NCI-H2107 treated with DMSO at 0.1 percent for 48 hours (cell line): ENCODE measurements around the gene UGT1A7.

ENCODE experiments used
- DNase-seq: peaks from one replicate; lab custom pipeline; 2025; ENCODE audit not compliant: unreplicated experiment; lab: John Stamatoyannopoulos, UW

UGT1A7 gene

GRCh38 chr2:233758141-233758540 lies 76.4 kb downstream of the UGT1A7 start:
- DNase-seq, result no peak

- DNase-seq, result no peak
Measured at GRCh38 chr2:233758849-233759248, 77.1 kb downstream of the UGT1A7 start.

- no peak for DNase-seq
Measured at GRCh38 chr2:233760043-233760442, 78.3 kb downstream of the UGT1A7 start, which contains the start of gene UGT1A1. UGT1A1 (plus strand) TSS chr2:233760270; CDS start chr2:233760288, 18 bp downstream.

GRCh38 chr2:233761040-233761769 lies 79.5 kb downstream of the UGT1A7 start:
- DNase-seq, result no peak

- DNase-seq, result no peak
Measured at GRCh38 chr2:233764264-233764663, 82.6 kb downstream of the UGT1A7 start.

- no peak for DNase-seq
Measured at GRCh38 chr2:233764761-233765160, 83.1 kb downstream of the UGT1A7 start.

GRCh38 chr2:233766416-233766815 lies 84.7 kb downstream of the UGT1A7 start:
- DNase-seq, result no peak

- DNase-seq, result no peak
Measured at GRCh38 chr2:233768076-233768475, 86.4 kb downstream of the UGT1A7 start.

- DNase-seq, result no peak
Measured at GRCh38 chr2:233769260-233769659, 87.6 kb downstream of the UGT1A7 start.

- no peak for DNase-seq
Measured at GRCh38 chr2:233772153-233772552, 90.5 kb downstream of the UGT1A7 start.

GRCh38 chr2:233772583-233772982 lies 90.9 kb downstream of the UGT1A7 start:
- DNase-seq, result no peak

GRCh38 chr2:233773854-233774253 lies 92.2 kb downstream of the UGT1A7 start:
- no peak for DNase-seq

- DNase-seq, result no peak
Measured at GRCh38 chr2:233775414-233775813, 93.7 kb downstream of the UGT1A7 start.

GRCh38 chr2:233778030-233778429 lies 96.3 kb downstream of the UGT1A7 start, which contains the start of gene MROH2A:
MROH2A (plus strand) TSS chr2:233778330; CDS start chr2:233779359, 1,029 bp downstream.
- DNase-seq, result no peak

GRCh38 chr2:233779722-233780121 lies 98.0 kb downstream of the UGT1A7 start:
- no peak for DNase-seq

- DNase-seq, result no peak
Measured at GRCh38 chr2:233780771-233781170, 99.1 kb downstream of the UGT1A7 start.

GRCh38 chr2:233789554-233789953 lies 107.9 kb downstream of the UGT1A7 start:
- DNase-seq, result no peak

- no peak for DNase-seq
Measured at GRCh38 chr2:233791151-233791882, 109.6 kb downstream of the UGT1A7 start.

GRCh38 chr2:233791883-233792329 lies 110.2 kb downstream of the UGT1A7 start:
- DNase-seq, result no peak

GRCh38 chr2:233792720-233793119 lies 111.0 kb downstream of the UGT1A7 start:
- DNase-seq, result no peak

GRCh38 chr2:233793465-233794127 lies 111.9 kb downstream of the UGT1A7 start:
- no peak for DNase-seq
